Sciatic nerve (tissue), 2 donors: ENCODE results near the gene ASB2. TPM values are rescaled to one million over a fixed set of nuclear protein-coding genes. Genes with fewer than 3 reads are reported as not detected.
A peak's percentile ranks its signal among the peaks of the same experiment; 100 is the strongest.

Experiments used
- ATAC-seq: fragments of 200-7000 bp; cut with Tn5 transposase; one replicate; pipeline ENCODE4 v1.9.1; 2020; ENCODE audit warnings: mild to moderate bottlenecking, moderate library complexity
- DNase-seq: peaks from one replicate; pipeline ENCODE4 v3.0.0-alpha.2; 2020; ENCODE audit warnings: low spot score
- intact Hi-C: fragments of 100-400 bp; cut with DNase I; formaldehyde crosslinking; loops from one replicate; pipeline ENCODE4 v1.14.2; 2022
- total RNA-seq: library from RNA; stranded (reverse); fragmentation: NEBNext Ultra II Directional; extraction: Animal tissue kit (Norgen Biotek cat#: 25700); gene quantifications from one replicate; pipeline ENCODE4 v1.2.1, GENCODE V29; 2021
- donor health status: DM: no; HTN: no; CAD: no.
- donor health status: DM: no; HTN: no; CAD: no.

The ASB2 gene
- total RNA-seq, 1 donor from 2014 or later, result 1.4 TPM

DNA sequence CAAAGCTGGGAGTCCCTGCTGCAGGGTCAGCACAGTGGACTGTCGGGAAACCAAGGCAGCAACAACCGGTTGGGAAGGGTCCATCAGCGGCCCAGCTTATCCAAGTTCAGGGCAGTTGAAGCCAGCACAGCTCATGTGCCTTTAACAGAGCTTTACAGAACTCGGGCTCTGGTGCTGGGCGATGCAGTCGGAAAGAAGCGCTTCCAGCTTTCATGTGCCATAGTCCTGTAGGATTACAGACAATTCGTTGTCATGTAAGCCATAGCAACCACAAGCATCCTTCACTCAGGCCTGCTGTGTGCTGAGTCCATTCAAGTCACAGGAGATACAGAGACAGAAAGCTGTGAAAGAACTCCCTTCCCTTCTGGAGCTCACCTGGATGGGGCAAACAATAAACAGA lies 52.7 kb downstream of the ASB2 start:
- no peak for ATAC-seq
- DNase-seq, result no peak
- intact Hi-C loops, result no loop called here

DNA sequence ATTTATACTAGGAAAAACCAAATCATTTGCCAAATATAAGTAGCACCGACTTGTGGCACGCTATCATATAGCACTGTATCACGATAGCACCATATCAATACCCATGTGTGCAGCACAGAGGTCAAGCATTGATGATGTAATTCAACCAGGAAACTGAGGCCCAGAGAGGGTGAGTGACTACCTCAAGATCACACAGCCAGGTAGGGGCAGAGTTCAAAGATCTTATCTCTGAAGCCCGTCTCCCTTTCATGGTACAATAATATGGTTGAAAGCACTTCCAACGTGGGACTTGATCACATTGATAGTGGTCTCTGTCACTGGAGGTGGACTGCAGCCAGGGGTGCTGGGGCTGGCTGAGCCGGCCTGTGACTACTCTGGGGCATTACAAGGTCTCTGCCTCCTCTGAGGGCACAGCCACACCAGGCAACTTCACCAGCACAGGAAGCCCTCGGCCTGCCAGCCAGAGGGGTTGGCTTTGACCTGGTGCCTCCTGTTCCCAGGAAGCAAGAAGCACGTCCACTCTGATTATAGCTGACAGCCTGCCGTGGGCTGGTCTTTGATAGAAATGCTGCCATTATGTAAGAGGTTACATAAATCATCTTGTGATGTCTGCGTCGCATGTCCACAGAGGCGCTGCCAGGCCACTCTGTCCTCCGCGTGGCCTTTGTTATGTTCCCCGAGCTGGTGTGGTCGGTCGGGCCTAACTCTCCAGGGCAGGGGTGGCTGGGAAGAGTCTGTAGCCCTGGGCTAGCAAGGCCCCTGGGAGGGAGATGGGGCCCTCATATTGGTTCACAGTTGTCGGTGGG lies 55.2 kb downstream of the ASB2 start:
- intact Hi-C loops, result no loop called here
- ATAC-seq (no peak), DNase-seq (no peak)

GRCh38 chr14:93917141-93917540 lies 59.2 kb downstream of the ASB2 start:
- intact Hi-C loops, result no loop called here
- no peak for DNase-seq
- ATAC-seq, result no peak

GRCh38 chr14:93916498-93916897 lies 59.9 kb downstream of the ASB2 start:
- no peak for ATAC-seq
- no peak for DNase-seq

DNA sequence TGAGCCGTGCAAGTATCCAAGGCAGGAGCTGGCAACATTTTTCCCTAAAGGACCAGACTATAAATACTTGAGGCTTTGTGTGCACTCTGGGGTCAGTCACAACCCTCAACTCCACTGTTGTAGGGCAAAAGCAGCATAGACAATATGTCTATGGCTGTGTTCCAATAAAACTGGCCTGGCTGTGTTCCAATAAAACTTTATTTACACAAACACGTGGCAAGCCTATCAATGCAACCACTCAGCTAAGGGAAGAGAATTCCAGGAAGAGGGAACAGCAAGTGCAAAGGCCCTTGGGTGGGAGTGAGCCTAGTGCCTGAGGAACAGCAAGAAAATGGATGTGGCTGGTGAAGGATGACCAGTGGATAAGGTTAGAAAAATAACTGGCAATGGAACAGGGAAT lies 60.6 kb downstream of the ASB2 start:
- no peak for DNase-seq
- intact Hi-C loops, result no loop called here
- ATAC-seq, result no peak

More at GRCh38 chr14:93916498-93916897, 59.9 kb downstream of the ASB2 start:
- intact Hi-C loops, result no loop called here

DNA sequence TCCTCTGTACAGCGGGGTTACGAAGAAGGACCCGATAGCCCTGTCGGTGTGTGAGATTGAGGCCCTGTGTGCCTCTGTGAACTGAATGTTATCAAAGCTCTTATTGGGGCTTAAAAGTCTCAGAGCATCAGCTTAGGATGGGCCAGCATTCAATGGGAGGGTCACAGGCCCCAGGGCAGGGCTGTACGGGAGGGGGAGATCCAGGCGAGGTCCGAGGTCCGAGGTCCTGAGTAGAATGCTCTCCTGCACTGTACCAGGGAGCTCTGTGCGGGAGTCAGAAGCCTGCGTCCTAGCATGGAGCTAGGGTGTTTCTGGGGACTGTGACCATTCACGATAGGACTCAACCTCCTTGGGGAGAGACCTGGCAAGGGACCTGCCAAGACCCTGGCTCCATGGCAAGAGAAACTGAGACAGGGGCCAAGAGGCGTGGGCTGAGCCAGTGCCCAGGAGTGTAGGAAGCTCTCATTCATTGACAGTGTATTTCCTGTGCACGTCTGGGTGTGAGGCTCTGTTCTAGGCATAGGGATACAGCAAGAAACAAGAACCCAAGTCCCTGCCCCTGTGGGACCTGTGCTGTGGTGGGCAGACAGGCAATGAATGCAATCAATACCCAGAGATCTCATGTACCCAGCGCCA lies 61.2 kb downstream of the ASB2 start:
- ATAC-seq (no peak), DNase-seq (no peak)
- intact Hi-C loops, result no loop called here

DNA sequence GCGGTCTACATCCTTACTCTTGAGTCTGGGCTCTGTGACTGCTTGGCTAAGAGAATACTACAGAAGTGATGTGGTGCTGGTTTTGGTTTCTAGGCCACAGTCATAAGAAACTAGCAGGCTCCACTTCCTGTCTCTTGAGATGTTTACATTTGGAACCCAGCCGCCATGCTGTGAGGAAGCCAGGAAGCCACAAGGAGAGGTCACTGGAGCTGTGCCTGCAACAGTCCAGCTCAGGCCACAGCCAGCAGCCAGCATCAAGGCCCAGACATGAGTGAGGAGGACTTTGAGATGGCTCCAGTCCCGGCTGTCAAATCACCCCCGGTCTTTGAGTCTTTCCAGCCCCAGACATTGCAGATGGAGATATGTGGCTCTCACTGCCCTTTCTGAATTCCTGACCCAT lies 62.1 kb downstream of the ASB2 start:
- ATAC-seq, result no peak
- intact Hi-C loops, result no loop called here

GRCh38 chr14:93912782-93913181 lies 63.6 kb downstream of the ASB2 start:
- no peak for ATAC-seq

More for the DNA sequence above, 62.1 kb downstream of the ASB2 start:
- no peak for DNase-seq

GRCh38 chr14:93911975-93912615 lies 64.3 kb downstream of the ASB2 start:
- no peak for DNase-seq
- intact Hi-C loops, result no loop called here
- ATAC-seq, result no peak

More at GRCh38 chr14:93912782-93913181, 63.6 kb downstream of the ASB2 start:
- no peak for DNase-seq
- intact Hi-C loops, result no loop called here

- intact Hi-C loops, result loop anchor here (5.0 kb wide), 1 partner anchor 1627 kb away; no protein-coding TSS in a partner anchor
- ATAC-seq, result no peak
- no peak for DNase-seq
Measured at GRCh38 chr14:93909429-93910128, 66.8 kb downstream of the ASB2 start.

DNA sequence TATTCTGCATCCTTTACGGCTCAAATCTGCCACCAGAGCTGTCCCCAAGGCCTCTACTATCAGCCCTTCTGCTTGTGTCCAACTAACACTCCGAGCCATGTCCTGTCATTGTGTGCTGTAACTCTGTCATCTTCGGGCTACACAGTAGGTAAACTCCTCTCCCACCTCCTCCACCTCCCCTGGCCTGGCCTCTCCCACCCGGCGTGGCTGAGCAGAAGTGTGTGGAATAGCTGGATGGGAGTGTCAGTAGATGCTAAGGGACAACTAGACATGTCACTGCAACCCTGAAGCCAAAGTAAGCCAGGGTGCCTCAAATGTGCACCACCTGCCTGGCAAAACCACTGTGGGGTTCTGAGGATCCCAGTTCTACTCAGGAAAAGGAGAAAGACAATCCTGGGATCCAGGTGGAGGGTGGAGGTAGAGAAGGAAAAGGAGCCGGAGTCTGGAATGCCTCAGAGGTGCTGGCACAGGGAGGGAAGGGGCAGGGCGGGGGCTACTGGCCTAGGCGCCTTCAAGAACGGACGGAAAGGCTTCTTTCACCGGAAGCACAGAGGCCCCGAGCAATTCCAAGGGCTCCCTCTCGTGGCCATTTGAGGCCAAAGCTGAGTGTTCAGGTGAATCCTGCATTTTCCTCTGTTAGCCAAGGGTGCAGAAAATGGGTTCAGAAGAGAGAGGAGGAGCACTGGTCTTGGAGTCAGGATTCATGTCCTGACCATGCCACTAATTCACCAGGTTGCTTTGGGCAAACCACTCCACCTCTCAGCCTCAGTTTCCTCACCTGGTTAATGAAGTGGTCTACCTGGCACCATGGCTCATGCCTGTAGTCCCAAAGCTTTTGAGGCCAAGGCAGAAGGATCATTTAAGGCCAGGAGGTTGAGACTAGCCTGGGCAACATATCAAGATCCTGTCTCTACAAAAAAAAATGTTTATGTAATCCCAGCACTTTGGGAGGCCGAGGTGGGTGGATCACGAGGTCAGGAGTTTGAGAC lies 69.7 kb downstream of the ASB2 start:
- ATAC-seq (peak; percentile 50), DNase-seq (no peak)
- intact Hi-C loops, result loop anchor here (5.0 kb wide), 1 partner anchor 1624 kb away; no protein-coding TSS in a partner anchor

DNA sequence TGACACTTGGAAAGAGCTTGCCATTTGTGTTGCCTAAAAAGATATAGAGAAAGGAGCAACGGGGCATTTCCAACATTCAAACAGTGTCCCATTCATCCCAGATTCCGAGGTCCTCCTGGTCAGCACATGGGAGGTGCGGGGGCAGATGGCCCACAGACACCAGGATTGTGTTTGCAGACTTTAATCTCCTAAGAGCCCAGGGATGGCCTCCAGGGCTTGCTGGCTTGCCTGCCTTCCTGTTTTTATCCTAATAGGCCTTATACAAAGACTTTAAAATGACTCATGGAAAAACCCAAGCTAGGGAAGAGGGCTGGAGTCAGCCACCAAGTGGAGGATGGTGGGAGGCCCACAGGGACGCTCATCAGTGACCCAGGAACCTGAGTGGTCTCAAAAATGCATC lies 70.7 kb downstream of the ASB2 start:
- ATAC-seq (peak; percentile 30), DNase-seq (no peak)
- intact Hi-C loops, result loop anchor here (5.0 kb wide), 1 partner anchor 1623 kb away; no protein-coding TSS in a partner anchor

DNA sequence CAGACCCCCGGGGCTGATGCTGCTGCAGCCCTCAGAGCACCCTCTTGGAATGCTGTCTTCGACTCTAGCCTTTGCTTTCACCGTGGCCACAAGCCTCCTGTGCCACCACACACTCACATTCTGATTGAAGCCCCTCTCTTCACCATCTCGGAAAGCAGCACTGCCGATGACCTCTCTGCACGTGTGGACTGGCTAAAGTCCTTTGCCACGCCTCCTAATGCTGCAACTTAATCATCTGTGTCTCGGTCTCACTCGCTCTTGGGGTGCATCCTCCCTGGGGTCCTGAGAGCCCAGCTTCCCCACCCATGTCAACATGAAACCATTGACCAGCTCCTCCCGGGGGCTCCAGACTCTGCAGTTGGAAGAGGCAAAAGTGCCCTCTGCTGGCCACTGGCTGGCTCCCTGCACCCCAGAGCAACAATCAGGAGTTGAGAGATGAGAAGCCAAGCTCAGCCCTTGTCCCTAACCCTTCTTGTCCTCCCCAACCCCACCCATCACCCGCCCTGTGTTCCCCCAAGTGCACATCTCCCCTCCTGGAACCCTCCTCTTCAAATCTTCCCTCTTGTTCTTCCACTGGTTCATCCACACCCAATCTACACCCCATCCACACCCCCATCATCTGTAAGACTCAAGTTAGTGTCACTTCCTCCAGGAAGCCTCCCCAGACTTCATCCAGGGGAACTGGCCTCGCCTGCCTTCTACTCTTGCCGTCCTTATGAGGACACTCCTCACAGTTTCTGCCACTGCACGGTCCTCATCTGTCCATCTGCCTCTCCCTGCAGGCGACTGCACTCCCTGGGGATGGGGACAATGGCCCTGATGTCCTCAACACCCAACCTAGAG lies 72.8 kb downstream of the ASB2 start:
- DNase-seq, result no peak
- ATAC-seq, result peak; percentile 40
- intact Hi-C loops, result no loop called here

DNA sequence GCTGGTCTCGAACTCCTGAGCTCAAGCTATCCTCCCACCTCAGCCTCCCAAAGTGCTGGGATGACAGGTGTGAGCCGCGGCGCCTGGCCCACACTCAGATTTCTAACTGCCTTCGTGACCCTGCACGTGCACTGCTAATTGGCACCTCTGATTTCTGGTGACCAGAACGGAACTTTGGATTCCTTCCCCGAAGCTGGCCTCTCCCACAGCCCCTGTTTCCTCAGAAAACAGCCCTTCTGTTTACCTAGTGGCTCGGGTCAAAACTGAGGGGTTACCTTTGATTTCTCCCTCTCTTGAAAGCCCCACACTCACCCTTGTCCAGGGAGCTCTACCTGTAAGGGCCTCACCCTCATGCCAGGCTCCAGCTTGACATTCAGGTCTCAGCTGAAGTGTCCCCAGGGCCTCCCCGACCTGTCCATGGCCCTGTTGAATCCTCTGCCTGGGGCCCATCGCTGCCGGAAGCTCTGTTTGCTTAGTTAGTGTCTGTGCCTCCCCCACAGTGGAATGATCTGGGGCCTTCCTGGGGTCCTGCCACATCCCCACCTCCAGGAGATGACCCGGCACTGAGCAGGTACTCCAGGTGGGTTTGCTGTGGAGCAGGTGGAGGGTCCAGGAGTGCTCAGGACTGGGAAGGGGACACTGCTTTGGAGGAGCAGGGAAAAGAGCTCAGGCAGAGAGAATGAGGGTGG lies 73.6 kb downstream of the ASB2 start:
- intact Hi-C loops, result no loop called here
- ATAC-seq, result no peak

GRCh38 chr14:93901813-93902212 lies 74.6 kb downstream of the ASB2 start:
- ATAC-seq (no peak), DNase-seq (no peak)
- intact Hi-C loops, result no loop called here

More for the DNA sequence above, 73.6 kb downstream of the ASB2 start:
- no peak for DNase-seq

- ATAC-seq (no peak), DNase-seq (no peak)
- intact Hi-C loops, result loop anchor here (10.0 kb wide), 1 partner anchor 244 kb away; no protein-coding TSS in a partner anchor
Measured at GRCh38 chr14:93898731-93899130, 77.6 kb downstream of the ASB2 start.
